HepG2 (cell line): ENCODE data around the gene OBSL1. TPM values are rescaled to one million over a fixed set of nuclear protein-coding genes. Genes with fewer than 3 reads are reported as not detected.

Source experiments
- CENPT ChIP-seq: sonication (generic); formaldehyde crosslinking; IDR thresholded peaks from 2 replicates; pipeline ENCODE4 v1.8.0; 2022; ENCODE audit warnings: low read depth, mild to moderate bottlenecking, moderate library complexity, missing genetic modification reagents
- ELF1 ChIP-seq: sonication (generic); formaldehyde crosslinking; IDR thresholded peaks from 2 replicates; pipeline ENCODE4 v1.4.0; 2020; ENCODE audit warnings: missing genetic modification reagents
- ESRRA ChIP-seq: sonication (generic); formaldehyde crosslinking; IDR thresholded peaks from 2 replicates; pipeline ENCODE4 v1.5.1; 2020; ENCODE audit warnings: mild to moderate bottlenecking, low read depth, missing genetic modification reagents
- IRF2 ChIP-seq: IDR thresholded peaks from 2 replicates; pipeline ENCODE4 v1.6.1; 2018; ENCODE audit warnings: missing genetic modification reagents, missing compliant biosample characterization
- MTA1 ChIP-seq: sonication (generic); formaldehyde crosslinking; IDR thresholded peaks from 2 replicates; pipeline ENCODE4 v1.4.0; 2020; ENCODE audit warnings: missing genetic modification reagents, mild to moderate bottlenecking, borderline replicate concordance
- PAXIP1 ChIP-seq: sonication (generic); formaldehyde crosslinking; conservative IDR thresholded peaks from 2 replicates; pipeline ENCODE4 v1.4.0; 2020; ENCODE audit warnings: mild to moderate bottlenecking, missing genetic modification reagents, moderate library complexity
- SMAD3 ChIP-seq: sonication (generic); formaldehyde crosslinking; IDR thresholded peaks from 2 replicates; pipeline ENCODE4 v1.4.0; 2020; ENCODE audit warnings: missing genetic modification reagents
- TCF12 ChIP-seq, 2 experiments: fragments of 450-650 bp in 1 of 2; sonication (generic) in 1 of 2; formaldehyde crosslinking in 1 of 2; IDR thresholded peaks; 2 replicates each; pipeline versions ENCODE4 v1.6.1 to v1.8.0; 2017 to 2022; ENCODE audit warnings: antibody characterized with exemption in 1 of 2, mild to moderate bottlenecking in 1 of 2, missing genetic modification reagents in 1 of 2, moderate library complexity in 1 of 2
- THAP7 ChIP-seq: sonication (generic); formaldehyde crosslinking; IDR thresholded peaks from 2 replicates; pipeline ENCODE4 v1.8.1; 2023; ENCODE audit warnings: mild to moderate bottlenecking, missing genetic modification reagents
- ZBTB7B ChIP-seq: sonication (generic); formaldehyde crosslinking; IDR thresholded peaks from 2 replicates; pipeline ENCODE4 v1.4.0; 2020; ENCODE audit warnings: missing genetic modification reagents
- ZFP1 ChIP-seq: IDR thresholded peaks from 2 replicates; pipeline ENCODE4 v1.6.1; 2016
- ZNF101 ChIP-seq: sonication (generic); formaldehyde crosslinking; IDR thresholded peaks from 2 replicates; pipeline ENCODE4 v1.4.0; 2020; ENCODE audit warnings: mild to moderate bottlenecking, low read depth, missing genetic modification reagents, borderline replicate concordance
- ZNF12 ChIP-seq: sonication (generic); formaldehyde crosslinking; IDR thresholded peaks from 2 replicates; pipeline ENCODE4 v1.5.0; 2020; ENCODE audit warnings: missing genetic modification reagents
- ZNF317 ChIP-seq: sonication (generic); formaldehyde crosslinking; IDR thresholded peaks from 2 replicates; pipeline ENCODE4 v1.5.0; 2020; ENCODE audit warnings: mild to moderate bottlenecking, missing genetic modification reagents
- ZNF446 ChIP-seq: sonication (generic); formaldehyde crosslinking; IDR thresholded peaks from 2 replicates; pipeline ENCODE4 v1.5.0; 2020; ENCODE audit warnings: mild to moderate bottlenecking, missing genetic modification reagents
- ZNF704 ChIP-seq: sonication (generic); formaldehyde crosslinking; IDR thresholded peaks from 2 replicates; pipeline ENCODE4 v1.8.1; 2023; ENCODE audit warnings: mild to moderate bottlenecking, inconsistent platforms, moderate library complexity, missing genetic modification reagents, borderline replicate concordance
- ZNF768 ChIP-seq: sonication (generic); formaldehyde crosslinking; IDR thresholded peaks from 2 replicates; pipeline ENCODE4 v1.4.0; 2020; ENCODE audit warnings: missing genetic modification reagents
- ZNF816 ChIP-seq: sonication (generic); formaldehyde crosslinking; IDR thresholded peaks from 2 replicates; pipeline ENCODE4 v1.8.0; 2022; ENCODE audit warnings: missing genetic modification reagents, mild to moderate bottlenecking, borderline replicate concordance
- ZNF879 ChIP-seq: sonication (generic); formaldehyde crosslinking; IDR thresholded peaks from 2 replicates; pipeline ENCODE4 v1.8.1; 2023; ENCODE audit warnings: missing genetic modification reagents
- ZSCAN29 ChIP-seq: sonication (generic); formaldehyde crosslinking; conservative IDR thresholded peaks from 2 replicates; pipeline ENCODE4 v1.4.0; 2020; ENCODE audit warnings: mild to moderate bottlenecking, missing genetic modification reagents
- polyA plus RNA-seq, 8 experiments: library from polyadenylated mRNA; depleted of rRNA in 3 of 8; stranded (reverse) in 7 of 8; unstranded in 1 of 8; fragments of >200 nt; fragmentation: Illumina TruSeq in 4 of 8; extraction: Trizol in 4 of 8; gene quantifications; 2 replicates each; pipeline versions ENCODE4 v1.2.1 to v1.2.3, GENCODE V29; 2011 to 2016; ENCODE audit warnings: low read depth in 4 of 8, missing spikeins in 1 of 8, mixed read lengths in 1 of 8; ENCODE audit not compliant: insufficient read depth in 1 of 8
- total RNA-seq, 5 experiments: library from RNA; depleted of rRNA; stranded (reverse); fragments of >200 nt; fragmentation: Illumina TruSeq; extraction: Trizol; gene quantifications; 2 replicates each; pipeline ENCODE4 v1.2.3, GENCODE V29; 2016; ENCODE audit warnings: low read depth in 1 of 5
- TF ChIP-seq, protein P1 (sequence below): sonication (generic); formaldehyde crosslinking; IDR thresholded peaks from 2 replicates; pipeline ENCODE4 v1.8.1; 2023; ENCODE audit warnings: mild to moderate bottlenecking, missing genetic modification reagents, borderline replicate concordance
- TF ChIP-seq, protein P2 (sequence below): sonication (generic); formaldehyde crosslinking; conservative IDR thresholded peaks from 2 replicates; pipeline ENCODE4 v1.4.0; 2020; ENCODE audit warnings: missing genetic modification reagents

The OBSL1 gene
- total and polyA plus RNA-seq, 2 of the 13 experiments (the other 11 are each of a cell fraction or from before 2014, with no cell fraction given) = 86.7 to 218 TPM

DNA sequence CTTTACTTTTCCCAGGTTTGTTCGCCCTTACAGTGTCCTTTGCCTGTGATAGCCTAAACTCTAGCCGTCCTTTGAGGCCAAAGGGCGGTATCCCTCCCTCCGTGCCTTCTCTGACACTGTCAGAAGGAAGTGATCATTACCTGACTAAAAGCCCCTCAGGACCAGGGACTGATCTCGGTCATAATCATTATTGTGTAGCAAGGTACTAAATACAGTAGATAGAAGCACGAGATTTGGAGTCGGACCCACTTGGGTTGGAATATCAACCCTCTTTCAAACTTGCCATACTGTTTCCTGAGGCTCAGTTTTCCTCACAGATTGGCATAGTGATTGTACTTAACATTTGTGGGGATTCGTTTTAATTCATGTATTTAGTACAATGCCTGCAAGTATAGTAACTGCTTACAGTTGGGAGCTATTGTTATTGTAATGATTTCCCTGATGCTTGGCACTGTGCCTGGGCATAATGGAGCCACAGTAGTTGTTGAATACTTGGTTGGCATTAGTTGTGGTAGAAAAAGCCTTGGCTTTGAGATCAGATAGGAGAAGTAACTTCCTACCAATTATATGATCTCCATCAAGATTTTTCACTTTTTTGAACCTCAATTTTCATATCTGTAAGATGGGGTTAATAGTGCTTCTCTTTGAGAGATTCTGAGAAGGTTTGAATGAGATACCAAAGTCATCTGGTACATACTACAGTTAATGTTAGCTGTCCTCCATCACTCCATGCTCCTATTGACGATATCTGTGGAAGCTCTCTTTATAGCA, 27.2 kb upstream of the OBSL1 start (continued):
- TF ChIP-seq, protein P1, sequence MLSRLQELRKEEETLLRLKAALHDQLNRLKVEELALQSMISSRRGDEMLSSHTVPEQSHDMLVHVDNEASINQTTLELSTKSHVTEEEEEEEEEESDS (CRISPR knock-in tag) = 0 out of 2 replicates have a peak, but pooled peaks have one; percentile 67
- TF ChIP-seq ZNF12 (CRISPR knock-in tag) (no peak), ZNF446 (no peak), IRF2 (CRISPR knock-in tag) (no peak), PAXIP1 (CRISPR knock-in tag) (peak; percentile 67), TCF12 (IDR thresholded peaks at IDR 0.05) (no peak), TCF12 (CRISPR knock-in tag; IDR thresholded peaks at IDR 0.05) (no peak), SMAD3 (CRISPR knock-in tag) (no peak), ESRRA (CRISPR knock-in tag) (peak; percentile 97), THAP7 (CRISPR knock-in tag) (peak; percentile 2; the same call in 1 of the 2 replicates), ZNF101 (CRISPR knock-in tag) (no peak), CENPT (CRISPR knock-in tag) (no peak), ELF1 (no peak), ZNF879 (CRISPR knock-in tag) (no peak), ZNF317 (CRISPR knock-in tag) (no peak; the same call in 1 of the 2 replicates), ZBTB7B (0 out of 2 replicates have a peak, but pooled peaks have one; percentile 34), MTA1 (CRISPR knock-in tag) (no peak; the same call in 1 of the 2 replicates), ZSCAN29 (CRISPR knock-in tag) (no peak), ZNF704 (no peak), ZNF816 (peak; percentile 47; the same call in 1 of the 2 replicates), ZNF768 (CRISPR knock-in tag) (no peak), ZFP1 (CRISPR knock-in tag) (0 out of 2 replicates have a peak, but pooled peaks have one; percentile 4)
- TF ChIP-seq, protein P2, sequence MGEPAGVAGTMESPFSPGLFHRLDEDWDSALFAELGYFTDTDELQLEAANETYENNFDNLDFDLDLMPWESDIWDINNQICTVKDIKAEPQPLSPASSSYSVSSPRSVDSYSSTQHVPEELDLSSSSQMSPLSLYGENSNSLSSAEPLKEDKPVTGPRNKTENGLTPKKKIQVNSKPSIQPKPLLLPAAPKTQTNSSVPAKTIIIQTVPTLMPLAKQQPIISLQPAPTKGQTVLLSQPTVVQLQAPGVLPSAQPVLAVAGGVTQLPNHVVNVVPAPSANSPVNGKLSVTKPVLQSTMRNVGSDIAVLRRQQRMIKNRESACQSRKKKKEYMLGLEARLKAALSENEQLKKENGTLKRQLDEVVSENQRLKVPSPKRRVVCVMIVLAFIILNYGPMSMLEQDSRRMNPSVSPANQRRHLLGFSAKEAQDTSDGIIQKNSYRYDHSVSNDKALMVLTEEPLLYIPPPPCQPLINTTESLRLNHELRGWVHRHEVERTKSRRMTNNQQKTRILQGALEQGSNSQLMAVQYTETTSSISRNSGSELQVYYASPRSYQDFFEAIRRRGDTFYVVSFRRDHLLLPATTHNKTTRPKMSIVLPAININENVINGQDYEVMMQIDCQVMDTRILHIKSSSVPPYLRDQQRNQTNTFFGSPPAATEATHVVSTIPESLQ = no peak
